ENCODE results near the gene FXYD2.

DNA sequence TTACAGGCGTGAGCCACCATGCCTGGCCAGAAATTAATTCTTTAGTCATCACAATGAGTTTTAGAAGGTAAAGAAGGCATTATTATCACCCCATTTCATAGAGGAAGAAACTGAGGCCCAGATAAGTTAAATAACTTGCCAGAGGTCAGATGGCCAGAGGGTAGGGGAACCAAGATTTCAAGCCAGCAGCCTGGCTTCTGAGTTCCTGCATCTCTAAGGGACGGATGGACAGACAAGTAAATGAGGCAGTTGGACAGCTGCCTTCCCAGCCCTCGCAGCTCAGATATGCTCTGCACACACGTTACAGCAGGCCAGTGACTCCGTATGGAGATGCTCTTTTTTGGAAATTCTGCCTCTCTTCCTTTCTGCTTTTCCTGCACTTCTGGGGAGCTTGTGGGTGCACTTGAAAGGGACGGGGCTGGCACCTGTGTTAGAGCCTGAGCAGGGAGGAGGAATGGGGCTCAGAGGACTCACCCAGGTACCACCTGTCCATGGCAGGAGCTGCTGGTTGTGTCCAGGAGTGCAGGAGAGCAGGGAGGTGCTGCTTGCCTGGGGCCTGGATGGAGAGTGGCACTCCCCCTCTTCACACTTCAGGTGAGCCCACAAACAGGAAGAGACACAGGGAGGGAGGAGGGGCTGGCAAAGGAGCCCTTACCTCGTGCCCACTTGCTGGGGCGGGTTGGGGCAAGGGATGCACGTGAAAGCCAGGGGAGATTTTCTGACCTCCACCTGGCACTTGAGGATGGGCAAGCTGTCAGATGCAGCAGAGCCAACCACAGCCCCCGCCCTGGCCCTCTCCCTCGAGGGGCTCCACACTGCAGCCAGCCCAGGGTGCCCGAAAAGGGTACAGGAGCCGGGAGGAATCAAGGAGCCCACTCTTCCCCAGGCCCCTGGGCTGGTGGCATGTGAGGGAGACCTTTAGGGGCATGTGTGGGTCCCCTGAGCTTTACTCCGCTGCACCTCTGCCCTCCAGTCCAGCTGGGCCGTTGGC lies 3.3 kb upstream of the FXYD2 start:
- TF ChIP-seq FOXA1 (IDR thresholded peaks at IDR 0.05) (no peak), SUZ12 (IDR thresholded peaks at IDR 0.05) (no peak), FOXM1 (IDR thresholded peaks at IDR 0.05; ENCODE audit: borderline replicate concordance) (no peak), NFRKB (IDR thresholded peaks at IDR 0.05) (no peak), ELF4 (IDR thresholded peaks at IDR 0.05) (no peak), L3MBTL2 (conservative IDR thresholded peaks at IDR 0.05) (no peak), CTBP1 (IDR thresholded peaks at IDR 0.05; ENCODE audit: borderline replicate concordance) (no peak), SP1 (IDR thresholded peaks at IDR 0.05) (no peak), BHLHE40 (IDR thresholded peaks at IDR 0.05; ENCODE audit: borderline replicate concordance) (no peak), FOXK2 (IDR thresholded peaks at IDR 0.05) (no peak), TARDBP (IDR thresholded peaks at IDR 0.05) (no peak), ARNT (IDR thresholded peaks at IDR 0.05) (no peak), HDGF (IDR thresholded peaks at IDR 0.05; ENCODE audit: borderline replicate concordance) (no peak)
- TF ChIP-seq, protein P1, sequence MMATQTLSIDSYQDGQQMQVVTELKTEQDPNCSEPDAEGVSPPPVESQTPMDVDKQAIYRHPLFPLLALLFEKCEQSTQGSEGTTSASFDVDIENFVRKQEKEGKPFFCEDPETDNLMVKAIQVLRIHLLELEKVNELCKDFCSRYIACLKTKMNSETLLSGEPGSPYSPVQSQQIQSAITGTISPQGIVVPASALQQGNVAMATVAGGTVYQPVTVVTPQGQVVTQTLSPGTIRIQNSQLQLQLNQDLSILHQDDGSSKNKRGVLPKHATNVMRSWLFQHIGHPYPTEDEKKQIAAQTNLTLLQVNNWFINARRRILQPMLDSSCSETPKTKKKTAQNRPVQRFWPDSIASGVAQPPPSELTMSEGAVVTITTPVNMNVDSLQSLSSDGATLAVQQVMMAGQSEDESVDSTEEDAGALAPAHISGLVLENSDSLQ (IDR thresholded peaks at IDR 0.05), result no peak
